ENCODE measurements around the gene C3AR1.

The C3AR1 gene

GRCh38 chr12:8069582-8069981 is 3.4 kb upstream of the C3AR1 start:
- no peaks in the 10 kb centered on the region for H3K4me1 Mint-ChIP-seq
- no peak overlapping the region for H3K27ac Mint-ChIP-seq
- no peaks in the 10 kb centered on the region for H3K36me3 Mint-ChIP-seq (ENCODE audit: low read depth)
- no peak overlapping the region for H3K4me3 Mint-ChIP-seq
- H3K27me3 Mint-ChIP-seq (ENCODE audit: low read depth) = peaks cover 5% of the 10 kb centered on the region
- H3K9me3 Mint-ChIP-seq = no peaks in the 10 kb centered on the region
- no peak for TF ChIP-seq CTCF (IDR thresholded peaks at IDR 0.05; ENCODE audit: unreplicated experiment in 3 of 3)

- no peak for TF ChIP-seq CTCF (IDR thresholded peaks at IDR 0.05; ENCODE audit: unreplicated experiment in 3 of 3)
- H3K36me3 Mint-ChIP-seq (ENCODE audit: low read depth) = no peaks in the 10 kb centered on the region
- H3K27ac Mint-ChIP-seq = no peak overlapping the region
- no peaks in the 10 kb centered on the region for H3K27me3 Mint-ChIP-seq (ENCODE audit: low read depth)
- no peaks in the 10 kb centered on the region for H3K4me1 Mint-ChIP-seq
- H3K4me3 Mint-ChIP-seq = no peak overlapping the region
- no peaks in the 10 kb centered on the region for H3K9me3 Mint-ChIP-seq
These were observed 2.0 kb downstream of the C3AR1 start for GRCh38 chr12:8064131-8064530.

- Mint-ChIP-seq H3K9me3 (no peaks in the 10 kb centered on the region), H3K4me3 (no peak overlapping the region), H3K4me1 (no peaks in the 10 kb centered on the region), H3K27ac (no peak overlapping the region), H3K36me3 (ENCODE audit: low read depth) (peaks cover 21% of the 10 kb centered on the region), H3K27me3 (ENCODE audit: low read depth) (no peaks in the 10 kb centered on the region)
- TF ChIP-seq CTCF (IDR thresholded peaks at IDR 0.05; ENCODE audit: unreplicated experiment in 3 of 3) = no peak
These were observed 7.7 kb downstream of the C3AR1 start for GRCh38 chr12:8058506-8058905.

GRCh38 chr12:8057839-8058238 is 8.3 kb downstream of the C3AR1 start:
- Mint-ChIP-seq H3K4me3 (no peak overlapping the region), H3K27ac (no peak overlapping the region), H3K36me3 (ENCODE audit: low read depth) (peaks cover 27% of the 10 kb centered on the region), H3K9me3 (no peaks in the 10 kb centered on the region), H3K27me3 (ENCODE audit: low read depth) (no peaks in the 10 kb centered on the region), H3K4me1 (no peaks in the 10 kb centered on the region)
- no peak for TF ChIP-seq CTCF (IDR thresholded peaks at IDR 0.05; ENCODE audit: unreplicated experiment in 3 of 3)

GRCh38 chr12:8057306-8057705 is 8.9 kb downstream of the C3AR1 start:
- no peaks in the 10 kb centered on the region for H3K9me3 Mint-ChIP-seq
- H3K36me3 Mint-ChIP-seq (ENCODE audit: low read depth) = peaks cover 32% of the 10 kb centered on the region
- no peaks in the 10 kb centered on the region for H3K27me3 Mint-ChIP-seq (ENCODE audit: low read depth)
- H3K27ac Mint-ChIP-seq = no peak overlapping the region
- no peak overlapping the region for H3K4me3 Mint-ChIP-seq
- no peak for TF ChIP-seq CTCF (IDR thresholded peaks at IDR 0.05; ENCODE audit: unreplicated experiment in 3 of 3)
- H3K4me1 Mint-ChIP-seq = no peaks in the 10 kb centered on the region

- Mint-ChIP-seq H3K9me3 (no peaks in the 10 kb centered on the region), H3K36me3 (ENCODE audit: low read depth) (peaks cover 43% of the 10 kb centered on the region), H3K27ac (no peak overlapping the region), H3K4me1 (no peaks in the 10 kb centered on the region), H3K4me3 (no peak overlapping the region), H3K27me3 (ENCODE audit: low read depth) (no peaks in the 10 kb centered on the region)
- TF ChIP-seq CTCF (IDR thresholded peaks at IDR 0.05; ENCODE audit: unreplicated experiment in 3 of 3) = no peak
These were observed 11.3 kb downstream of the C3AR1 start for GRCh38 chr12:8054816-8055215.

Measured in nephron (organoid).